Mesodermal cell (in vitro differentiated cells): Measurements from ENCODE around the gene PTGIR.

Experiments
- H3K27ac ChIP-seq: 2 replicates; pipeline ENCODE4 v1.7.0; 2013; ENCODE audit warnings: mild to moderate bottlenecking, low read depth, low read length, moderate library complexity; ENCODE audit not compliant: severe bottlenecking
- H3K36me3 ChIP-seq: 2 replicates; pipeline ENCODE4 v1.7.1; 2013; ENCODE audit warnings: mild to moderate bottlenecking, low read length, moderate library complexity; ENCODE audit not compliant: control insufficient read depth, insufficient read depth
- H3K4me1 ChIP-seq: one replicate; pipeline ENCODE4 v1.7.1; 2013; ENCODE audit warnings: mild to moderate bottlenecking, low read length; ENCODE audit not compliant: insufficient read depth, control insufficient read depth, poor library complexity, severe bottlenecking
- H3K4me3 ChIP-seq: 2 replicates; pipeline ENCODE4 v1.7.0; 2013; ENCODE audit warnings: low read length, control low read depth, mild to moderate bottlenecking; ENCODE audit not compliant: insufficient read depth, poor library complexity, severe bottlenecking; ENCODE audit errors: extremely low read depth
- H3K9me3 ChIP-seq: 2 replicates; pipeline ENCODE4 v1.7.1; 2013; ENCODE audit warnings: mild to moderate bottlenecking, low read length, moderate library complexity; ENCODE audit not compliant: control insufficient read depth
- WGBS, 2 experiments: methylation state at CpG; one replicate each; pipeline ENCODE4 v1.1.5; 2013; ENCODE audit warnings: missing lambda C conversion rate in 2 of 2; ENCODE audit not compliant: insufficient coverage in 2 of 2; 5-methylcytosine and 5-hydroxymethylcytosine counted together

Gene PTGIR

DNA sequence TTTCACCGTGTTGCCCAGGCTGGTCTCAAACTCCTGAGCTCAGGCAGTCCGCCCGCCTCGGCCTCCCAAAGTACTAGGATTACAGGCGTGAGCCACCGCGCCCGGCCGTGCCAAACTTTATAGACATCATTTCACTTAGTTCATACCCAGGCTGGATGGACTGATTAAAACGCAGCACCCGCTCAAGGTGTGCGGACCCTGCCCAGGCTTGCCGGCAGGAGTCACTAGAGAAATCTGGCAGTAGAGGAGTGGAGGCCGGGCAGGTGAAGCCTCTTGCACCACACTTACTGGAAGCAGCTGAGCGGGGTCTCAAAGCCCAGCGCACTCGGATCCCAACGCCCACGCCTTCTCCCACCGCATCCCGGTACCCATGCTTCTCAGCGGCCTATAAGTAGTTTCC lies 11.4 kb downstream of the PTGIR start:
- Histone ChIP-seq H3K36me3 (peaks cover 23% of the 10 kb centered on the region), H3K9me3 (no peaks in the 10 kb centered on the region), H3K27ac (no peak overlapping the region), H3K4me1 (peaks cover 4% of the 10 kb centered on the region), H3K4me3 (no peak overlapping the region)
- 92 to 93% methylated on average over 14 to 19 of the region's 22 CpGs for WGBS, 2 experiments

DNA sequence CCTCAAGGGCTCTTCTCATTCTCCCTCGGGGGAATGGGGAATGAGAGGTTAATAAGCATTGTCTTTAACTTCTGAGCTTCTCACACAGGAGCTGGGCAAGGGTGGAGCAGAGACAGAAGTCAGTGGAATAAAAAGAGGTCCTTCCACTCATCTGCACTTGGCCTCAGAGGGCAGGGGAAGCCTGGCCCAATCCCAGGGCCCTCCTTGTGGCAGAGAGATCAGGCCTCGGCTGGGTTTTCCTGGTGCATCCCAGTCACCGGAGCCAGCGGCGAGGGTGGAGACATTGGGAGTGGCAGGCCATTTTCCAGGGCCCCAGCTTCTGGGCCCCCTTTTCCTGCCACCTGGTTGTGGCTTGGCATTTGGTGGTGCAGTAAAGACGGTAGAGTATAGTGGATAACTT lies 13.1 kb downstream of the PTGIR start:
- WGBS, 2 experiments: 91 to 94% methylated on average over 4 to 6 of the region's 6 CpGs

DNA sequence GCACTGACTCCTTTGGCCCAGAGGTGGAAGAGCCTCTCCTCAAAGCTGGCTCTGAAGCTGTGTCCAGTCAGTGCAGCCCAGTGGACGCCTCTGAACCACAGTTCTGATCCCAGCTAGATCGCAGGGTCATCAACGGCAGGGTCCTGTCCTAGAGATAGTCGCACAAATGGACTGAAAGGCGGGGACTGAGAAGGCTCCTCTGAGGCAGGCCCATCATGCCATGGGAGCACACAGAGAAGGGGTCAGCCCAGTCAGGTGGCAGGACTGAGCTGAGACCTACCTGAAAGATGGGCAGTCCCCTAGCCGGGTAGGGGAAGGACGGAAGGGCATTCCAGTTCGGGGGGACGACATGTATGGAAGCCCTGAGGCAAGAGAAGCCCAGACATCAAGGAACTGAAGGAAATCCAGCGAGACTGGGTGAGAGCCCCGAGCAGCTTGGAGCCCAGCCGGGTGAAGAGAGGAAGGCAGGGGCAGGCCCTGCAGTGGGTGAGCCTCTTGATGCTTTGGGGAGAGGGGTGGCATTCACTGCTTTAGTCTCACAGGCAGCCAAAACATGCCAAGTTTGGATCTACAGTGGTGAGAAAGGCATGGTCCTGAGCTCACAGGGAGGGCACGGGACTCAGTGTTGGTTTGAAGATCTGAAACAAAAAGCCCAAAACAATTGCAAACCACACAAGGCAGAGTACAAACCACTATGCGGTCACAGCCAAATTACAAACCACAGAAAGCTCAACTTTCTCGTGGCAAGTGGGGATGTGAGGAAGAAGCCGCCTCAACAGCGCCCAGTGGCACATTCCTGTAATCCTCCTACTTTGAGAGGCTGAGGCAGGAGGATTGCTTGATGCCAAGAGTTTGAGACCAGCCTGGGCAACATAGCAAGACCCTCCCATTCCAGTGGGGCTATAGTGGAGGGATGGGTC lies 13.8 kb downstream of the PTGIR start:
- Histone ChIP-seq H3K4me3 (no peak overlapping the region), H3K27ac (peak overlapping the region; percentile 16), H3K9me3 (no peaks in the 10 kb centered on the region), H3K4me1 (no peaks in the 10 kb centered on the region), H3K36me3 (peaks cover 47% of the 10 kb centered on the region)
- WGBS, 2 experiments: 89 to 94% methylated on average over 12 to 15 of the region's 17 CpGs

More for the DNA sequence above, 13.1 kb downstream of the PTGIR start:
- Histone ChIP-seq H3K36me3 (peaks cover 40% of the 10 kb centered on the region), H3K9me3 (no peaks in the 10 kb centered on the region), H3K27ac (no peak overlapping the region), H3K4me3 (no peak overlapping the region), H3K4me1 (no peaks in the 10 kb centered on the region)

DNA sequence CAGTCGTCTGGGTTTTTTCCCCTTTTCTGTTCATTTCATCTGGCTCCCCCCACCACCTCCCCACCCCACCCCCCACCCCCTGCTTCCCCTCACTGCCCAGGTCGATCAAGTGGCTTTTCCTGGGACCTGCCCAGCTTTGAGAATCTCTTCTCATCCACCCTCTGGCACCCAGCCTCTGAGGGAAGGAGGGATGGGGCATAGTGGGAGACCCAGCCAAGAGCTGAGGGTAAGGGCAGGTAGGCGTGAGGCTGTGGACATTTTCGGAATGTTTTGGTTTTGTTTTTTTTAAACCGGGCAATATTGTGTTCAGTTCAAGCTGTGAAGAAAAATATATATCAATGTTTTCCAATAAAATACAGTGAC lies 14.5 kb downstream of the PTGIR start:
- Histone ChIP-seq H3K4me1 (no peaks in the 10 kb centered on the region), H3K27ac (peak overlapping the region; percentile 16), H3K9me3 (no peaks in the 10 kb centered on the region), H3K4me3 (no peak overlapping the region), H3K36me3 (peaks cover 54% of the 10 kb centered on the region)
- WGBS, 2 experiments: no CpG with 5 or more reads among the region's 5 CpGs

DNA sequence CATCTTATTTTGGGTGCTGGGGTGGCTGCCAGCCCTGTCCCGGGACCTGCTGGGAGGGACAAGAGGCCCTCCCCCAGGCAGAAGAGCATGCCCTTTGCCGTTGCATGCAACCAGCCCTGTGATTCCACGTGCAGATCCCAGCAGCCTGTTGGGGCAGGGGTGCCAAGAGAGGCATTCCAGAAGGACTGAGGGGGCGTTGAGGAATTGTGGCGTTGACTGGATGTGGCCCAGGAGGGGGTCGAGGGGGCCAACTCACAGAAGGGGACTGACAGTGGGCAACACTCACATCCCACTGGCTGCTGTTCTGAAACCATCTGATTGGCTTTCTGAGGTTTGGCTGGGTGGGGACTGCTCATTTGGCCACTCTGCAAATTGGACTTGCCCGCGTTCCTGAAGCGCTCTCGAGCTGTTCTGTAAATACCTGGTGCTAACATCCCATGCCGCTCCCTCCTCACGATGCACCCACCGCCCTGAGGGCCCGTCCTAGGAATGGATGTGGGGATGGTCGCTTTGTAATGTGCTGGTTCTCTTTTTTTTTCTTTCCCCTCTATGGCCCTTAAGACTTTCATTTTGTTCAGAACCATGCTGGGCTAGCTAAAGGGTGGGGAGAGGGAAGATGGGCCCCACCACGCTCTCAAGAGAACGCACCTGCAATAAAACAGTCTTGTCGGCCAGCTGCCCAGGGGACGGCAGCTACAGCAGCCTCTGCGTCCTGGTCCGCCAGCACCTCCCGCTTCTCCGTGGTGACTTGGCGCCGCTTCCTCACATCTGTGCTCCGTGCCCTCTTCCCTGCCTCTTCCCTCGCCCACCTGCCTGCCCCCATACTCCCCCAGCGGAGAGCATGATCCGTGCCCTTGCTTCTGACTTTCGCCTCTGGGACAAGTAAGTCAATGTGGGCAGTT lies 15.1 kb downstream of the PTGIR start:
- Histone ChIP-seq H3K4me1 (no peaks in the 10 kb centered on the region), H3K9me3 (no peaks in the 10 kb centered on the region), H3K4me3 (no peak overlapping the region), H3K27ac (no peak overlapping the region), H3K36me3 (peaks cover 61% of the 10 kb centered on the region)
- 88 to 93% methylated on average over 21 to 25 of the region's 30 CpGs for WGBS, 2 experiments

DNA sequence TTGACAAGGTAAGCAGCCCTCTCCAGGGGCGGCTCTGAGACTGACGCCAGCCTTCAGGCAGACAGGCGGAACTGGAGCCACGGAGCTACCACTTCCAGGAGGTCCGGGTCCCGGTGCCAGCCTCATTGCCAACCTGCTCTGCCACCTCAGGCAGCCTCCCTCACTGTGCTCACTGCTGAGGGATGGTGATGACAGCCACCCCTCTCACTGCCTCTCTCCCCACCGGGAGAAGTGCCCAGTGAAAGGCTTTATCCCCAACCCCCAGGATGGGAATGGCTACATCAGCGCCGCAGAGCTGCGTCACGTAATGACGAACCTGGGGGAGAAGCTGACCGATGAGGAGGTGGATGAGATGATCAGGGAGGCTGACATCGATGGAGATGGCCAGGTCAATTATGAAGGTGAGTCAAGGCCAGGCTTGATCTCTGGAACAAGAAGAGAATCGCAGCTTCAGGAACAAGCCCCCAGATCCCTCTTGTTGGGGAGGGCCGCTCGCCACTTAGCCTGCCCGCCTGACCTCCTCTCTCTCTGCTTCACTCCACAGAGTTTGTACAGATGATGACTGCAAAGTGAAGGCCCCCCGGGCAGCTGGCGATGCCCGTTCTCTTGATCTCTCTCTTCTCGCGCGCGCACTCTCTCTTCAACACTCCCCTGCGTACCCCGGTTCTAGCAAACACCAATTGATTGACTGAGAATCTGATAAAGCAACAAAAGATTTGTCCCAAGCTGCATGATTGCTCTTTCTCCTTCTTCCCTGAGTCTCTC lies 16.1 kb downstream of the PTGIR start:
- peaks cover 68% of the 10 kb centered on the region for H3K36me3 ChIP-seq
- WGBS, 2 experiments: 96 to 97% methylated on average over 25 to 27 of the region's 27 CpGs
- H3K4me1 ChIP-seq: peaks cover 5% of the 10 kb centered on the region
- no peak overlapping the region for H3K4me3 ChIP-seq
- no peak overlapping the region for H3K27ac ChIP-seq
- no peaks in the 10 kb centered on the region for H3K9me3 ChIP-seq

DNA sequence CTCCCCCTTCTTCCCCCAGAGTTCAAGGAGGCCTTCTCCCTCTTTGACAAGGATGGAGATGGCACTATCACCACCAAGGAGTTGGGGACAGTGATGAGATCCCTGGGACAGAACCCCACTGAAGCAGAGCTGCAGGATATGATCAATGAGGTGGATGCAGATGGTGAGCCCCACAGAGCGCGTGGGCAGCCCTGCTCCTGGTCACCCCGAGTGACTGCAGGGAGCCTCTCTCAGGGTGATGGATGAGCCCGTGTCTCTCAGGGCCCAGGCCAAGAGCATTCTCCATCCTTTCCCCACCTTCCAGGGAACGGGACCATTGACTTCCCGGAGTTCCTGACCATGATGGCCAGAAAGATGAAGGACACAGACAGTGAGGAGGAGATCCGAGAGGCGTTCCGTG lies 16.7 kb downstream of the PTGIR start:
- Histone ChIP-seq H3K4me1 (peaks cover 11% of the 10 kb centered on the region), H3K27ac (no peak overlapping the region), H3K36me3 (peaks cover 74% of the 10 kb centered on the region), H3K4me3 (no peak overlapping the region), H3K9me3 (no peaks in the 10 kb centered on the region)
- WGBS, 2 experiments: 93 to 99% methylated on average over 9 of the region's 9 CpGs

DNA sequence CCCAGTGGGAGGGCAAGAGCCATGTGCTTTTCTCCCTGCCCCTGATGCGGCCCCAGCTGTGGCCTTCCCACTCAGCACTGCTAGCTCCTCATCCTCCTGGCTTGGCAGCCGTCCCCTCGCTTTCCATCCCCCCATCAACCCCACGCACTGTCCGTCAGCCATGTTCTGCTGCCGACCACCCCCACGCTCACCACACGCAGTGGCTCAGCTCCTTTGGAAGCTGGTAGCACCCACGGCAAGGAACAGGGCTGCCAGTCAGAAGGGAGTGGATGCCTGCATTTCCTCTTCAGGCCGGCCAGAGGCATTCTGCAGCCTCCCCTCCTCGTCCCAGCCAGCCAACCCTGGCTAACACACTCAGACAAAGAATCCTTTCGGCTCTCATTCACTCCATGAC lies 17.4 kb downstream of the PTGIR start:
- H3K9me3 ChIP-seq: no peaks in the 10 kb centered on the region
- no peak overlapping the region for H3K27ac ChIP-seq
- H3K4me3 ChIP-seq: no peak overlapping the region
- 93 to 97% methylated on average over 10 to 12 of the region's 12 CpGs for WGBS, 2 experiments
- H3K4me1 ChIP-seq: peaks cover 18% of the 10 kb centered on the region
- peaks cover 81% of the 10 kb centered on the region for H3K36me3 ChIP-seq

DNA sequence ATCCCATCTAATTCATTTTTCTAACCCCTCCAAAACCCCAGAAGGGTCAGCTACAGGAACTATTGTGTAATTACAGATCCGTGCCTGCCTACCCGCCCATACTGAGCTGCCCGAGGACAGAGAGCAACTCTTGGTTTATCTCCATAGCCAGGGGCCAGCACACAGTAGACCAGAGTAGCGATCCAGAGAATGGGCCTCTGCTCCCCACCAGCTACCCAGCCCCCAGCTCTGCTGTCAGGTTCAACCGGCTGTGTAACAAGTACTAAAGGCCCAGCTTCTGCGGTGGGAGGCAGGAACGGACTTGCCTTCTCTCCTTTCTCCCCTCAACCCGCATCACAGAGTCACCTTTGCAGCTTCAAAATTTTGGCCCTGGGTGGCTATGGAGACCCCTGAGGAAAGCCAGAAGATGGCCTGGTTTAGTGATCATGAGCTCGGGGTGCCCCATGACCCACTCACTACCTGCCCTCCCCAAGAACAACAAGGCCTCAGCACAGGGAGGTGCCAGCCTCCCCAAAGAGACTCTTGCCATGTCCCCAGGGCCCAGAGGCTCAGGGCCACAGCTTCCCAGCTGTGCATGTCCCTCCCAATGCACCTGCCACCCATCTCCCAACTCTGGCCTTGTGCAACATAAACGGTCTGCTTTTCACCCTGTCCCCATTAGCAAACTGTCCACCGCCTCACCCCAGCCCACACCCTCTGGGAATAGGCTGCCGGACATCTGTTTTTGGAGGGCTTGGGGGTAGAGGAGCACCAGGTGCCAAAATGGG lies 18.0 kb downstream of the PTGIR start:
- Histone ChIP-seq H3K4me1 (peaks cover 18% of the 10 kb centered on the region), H3K9me3 (no peaks in the 10 kb centered on the region), H3K36me3 (peaks cover 81% of the 10 kb centered on the region), H3K4me3 (no peak overlapping the region), H3K27ac (no peak overlapping the region)
- 94 to 98% methylated on average over 8 to 9 of the region's 12 CpGs for WGBS, 2 experiments

DNA sequence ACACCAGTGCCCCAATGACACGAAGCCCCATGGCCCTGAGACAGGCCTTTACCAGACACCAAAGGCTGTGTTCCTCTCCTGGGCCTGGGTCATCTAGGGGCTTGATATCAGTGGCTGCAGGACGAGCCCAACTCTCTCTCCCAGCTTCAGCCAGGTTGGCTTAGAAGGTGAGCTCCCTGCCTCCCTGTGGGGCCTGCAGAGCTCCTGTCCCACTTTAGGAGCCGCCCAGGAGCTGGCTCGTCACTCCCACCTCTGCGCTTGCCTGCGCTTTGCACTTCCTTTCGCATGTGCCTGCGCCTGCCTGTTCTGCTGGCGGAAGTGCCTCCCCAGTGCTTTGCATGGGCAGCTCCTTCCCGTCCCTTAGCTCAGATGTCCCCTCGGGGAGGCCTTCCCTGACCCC lies 18.9 kb downstream of the PTGIR start:
- Histone ChIP-seq H3K36me3 (peaks cover 81% of the 10 kb centered on the region), H3K27ac (no peak overlapping the region), H3K4me3 (no peak overlapping the region), H3K9me3 (no peaks in the 10 kb centered on the region), H3K4me1 (peaks cover 18% of the 10 kb centered on the region)
- 96 to 97% methylated on average over 10 of the region's 11 CpGs for WGBS, 2 experiments
